Stimulated activated CD4-positive, alpha-beta T cell treated with anti-CD3 and anti-CD28 coated beads, TNF-alpha, amount 100 ng/mL, for 48 hours (primary cell): ENCODE results near the gene BACE1.
"Not testable (repeated sequence)": the region's sequence is repeated elsewhere in the genome, so short reads cannot be mapped to it uniquely, and the experiment has no call there.

ENCODE experiments used
- DNase-seq, 3 donors: peaks; one replicate each; pipeline ENCODE4 v3.0.0-alpha.2; 2020; ENCODE audit warnings: low read depth in 3 of 3

BACE1 gene

GRCh38 chr11:117278347-117278746 lies 37.7 kb downstream of the BACE1 start:
- no peak for DNase-seq

GRCh38 chr11:117273550-117274289 lies 42.3 kb downstream of the BACE1 start:
- DNase-seq = no peak

GRCh38 chr11:117272175-117272574 lies 43.9 kb downstream of the BACE1 start:
- not testable (repeated sequence) for DNase-seq

GRCh38 chr11:117271208-117271607 lies 44.8 kb downstream of the BACE1 start:
- no peak for DNase-seq

GRCh38 chr11:117269856-117270255 lies 46.2 kb downstream of the BACE1 start:
- DNase-seq = no peak

DNA sequence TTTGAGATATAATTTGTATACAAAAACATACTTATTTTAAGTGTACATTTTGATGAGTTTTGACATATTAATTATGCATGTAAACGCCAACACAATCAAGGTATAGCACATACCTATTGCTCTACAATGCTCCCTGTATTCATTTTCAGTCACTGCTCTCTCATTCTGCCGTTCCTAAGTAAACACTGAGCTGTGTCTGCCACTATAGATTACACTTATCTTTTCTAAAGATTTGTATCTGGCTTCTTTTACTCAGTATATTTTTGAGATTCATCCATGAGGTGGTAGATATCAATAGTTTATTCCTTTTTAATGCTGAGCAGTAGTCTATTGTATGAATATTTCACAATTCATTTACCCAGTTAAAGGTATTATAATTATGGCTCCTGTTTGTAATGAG lies 50.3 kb downstream of the BACE1 start:
- DNase-seq = no peak

- DNase-seq = not testable (repeated sequence)
Measured at GRCh38 chr11:117264624-117265323, 51.3 kb downstream of the BACE1 start.

DNA sequence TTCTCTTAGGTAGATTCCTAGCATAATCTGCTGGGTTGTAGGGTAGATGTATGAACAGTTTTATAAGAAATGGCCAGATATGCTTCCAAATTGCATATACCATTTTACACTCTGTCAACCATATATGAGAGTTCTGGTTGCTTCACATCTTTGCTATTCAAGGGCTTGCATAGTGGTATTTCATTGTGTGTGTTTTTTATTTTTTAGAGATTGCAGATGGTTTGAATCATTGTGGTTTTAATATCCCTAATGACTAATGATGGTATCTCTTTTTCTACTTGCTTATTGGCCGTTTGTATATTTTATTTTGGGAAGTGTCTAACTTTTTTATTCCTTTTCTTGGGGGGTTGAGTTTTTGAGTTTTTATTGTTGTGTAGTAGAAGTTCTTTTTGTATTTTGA lies 56.6 kb downstream of the BACE1 start:
- no peak for DNase-seq

DNA sequence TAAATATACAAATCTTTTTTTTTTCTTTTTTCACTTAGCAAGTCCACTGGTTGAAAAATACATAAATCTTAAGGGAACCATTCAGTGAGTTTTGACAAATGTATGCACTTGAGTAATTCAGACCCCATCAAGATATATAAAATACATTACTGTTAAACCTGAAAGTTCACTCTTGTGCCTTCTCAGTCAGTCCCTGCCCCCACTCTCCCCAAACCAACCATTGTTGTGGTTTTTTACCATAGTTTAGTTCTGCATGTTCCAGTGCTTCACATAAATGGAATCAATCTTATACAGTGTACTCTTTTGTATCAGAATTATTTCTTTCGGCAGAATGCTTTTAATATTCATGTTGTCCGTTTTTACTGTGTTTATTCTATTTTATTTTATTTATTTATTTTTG lies 57.5 kb downstream of the BACE1 start:
- DNase-seq = no peak

DNA sequence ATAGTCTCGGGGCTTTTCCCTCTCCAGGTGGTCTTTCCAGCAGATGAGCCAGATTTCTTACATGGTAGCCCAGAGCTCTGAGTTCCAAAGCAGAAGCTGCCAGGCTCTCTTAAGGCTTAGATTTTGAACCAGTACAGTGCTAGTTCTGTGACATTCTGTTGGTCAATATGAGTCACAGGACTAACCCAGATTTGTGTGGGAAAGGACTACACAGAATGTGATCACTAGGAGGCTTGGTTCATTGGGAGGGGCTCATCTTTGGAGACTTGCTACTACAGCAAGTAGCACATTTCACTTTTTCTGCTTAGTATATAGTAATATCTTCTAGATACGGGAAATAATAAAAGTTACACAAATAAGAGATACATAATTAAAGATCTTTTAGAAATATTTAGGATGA lies 59.5 kb downstream of the BACE1 start:
- no peak for DNase-seq

DNA sequence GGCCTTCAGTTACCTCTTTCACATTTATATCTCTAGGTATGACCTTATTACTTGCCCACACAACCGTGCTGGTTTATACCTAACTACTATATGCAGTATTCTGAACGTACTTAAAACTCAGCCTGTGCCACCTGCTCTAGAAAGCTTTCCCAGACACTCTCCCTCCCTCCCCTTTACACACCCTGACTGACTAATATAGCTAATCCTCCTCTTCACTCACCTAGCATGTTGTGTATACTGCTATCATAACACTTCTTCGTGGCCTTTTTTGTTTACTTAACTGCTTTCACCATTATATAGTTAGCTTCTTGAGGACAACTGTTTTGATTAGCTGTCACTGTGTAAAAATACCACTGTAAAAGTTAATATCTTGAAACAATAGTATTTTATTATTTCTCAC lies 60.1 kb downstream of the BACE1 start:
- no peak for DNase-seq

DNA sequence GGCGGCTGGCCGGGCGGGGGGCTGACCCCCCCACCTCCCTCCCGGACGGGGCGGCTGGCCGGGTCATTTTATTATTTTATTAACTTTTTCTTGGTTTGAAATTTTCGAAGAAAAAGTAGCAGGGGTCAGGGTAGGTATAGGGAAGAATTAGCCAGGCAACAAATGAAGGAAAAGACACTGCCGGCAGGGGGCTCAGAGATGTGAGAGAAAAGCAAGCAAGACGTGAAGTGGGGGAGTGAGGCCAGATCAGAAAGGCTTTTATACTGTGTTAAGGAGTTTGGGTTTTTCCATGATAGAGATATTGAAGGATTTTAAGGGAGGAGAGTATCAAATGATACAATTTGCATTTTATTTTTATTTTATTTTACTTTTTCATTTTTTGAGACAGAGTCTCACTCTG lies 64.5 kb downstream of the BACE1 start:
- no peak for DNase-seq

GRCh38 chr11:117249571-117249970 lies 66.5 kb downstream of the BACE1 start:
- no peak for DNase-seq

DNA sequence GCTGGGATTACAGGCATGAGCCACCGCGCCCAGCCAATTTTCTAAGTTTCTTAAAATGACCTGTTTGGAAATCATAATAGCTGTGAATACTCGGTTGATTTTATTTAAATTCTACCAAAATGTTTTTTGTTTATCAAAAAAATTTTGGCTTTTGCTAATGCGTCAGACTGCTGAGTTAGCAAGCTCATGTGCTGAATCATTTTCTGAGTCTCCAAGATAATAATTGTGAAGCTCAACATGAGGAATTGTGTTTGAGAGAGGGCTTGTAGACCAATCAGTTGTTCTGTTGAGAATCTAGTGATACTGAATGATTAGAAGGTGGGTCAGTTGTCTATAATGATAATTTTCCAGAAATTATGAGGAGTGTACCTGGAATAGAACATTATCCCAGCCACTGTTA lies 67.7 kb downstream of the BACE1 start:
- DNase-seq = no peak

- no peak for DNase-seq
Measured at GRCh38 chr11:117239295-117239694, 76.8 kb downstream of the BACE1 start.

GRCh38 chr11:117238221-117238620 lies 77.8 kb downstream of the BACE1 start:
- DNase-seq = no peak
